ENCODE measurements around the gene SGMS2. TPM values are rescaled to one million over a fixed set of nuclear protein-coding genes. Genes with fewer than 3 reads are reported as not detected.

Gene SGMS2
- total and polyA plus RNA-seq, 2 of the 4 experiments (the other 2 are of a cell fraction) = 13.4 to 37.5 TPM

GRCh38 chr4:107837776-107838618, 13.3 kb downstream of the SGMS2 start:
- Histone ChIP-seq H2BK5ac (ENCODE audit: low read depth, low read length, poor library complexity, severe bottlenecking) (no peak overlapping the region), H3K56ac (ENCODE audit: extremely low read depth, insufficient read depth, low read length) (no peak overlapping the region), H3K4me3 (ENCODE audit: insufficient read depth, low read depth, low read length) (no peak overlapping the region), H2BK15ac (ENCODE audit: low read depth, low read length) (no peak overlapping the region), H3K36me3 (ENCODE audit: control insufficient read depth, insufficient read depth, low read length) (no peaks in the 10 kb centered on the region), H3K27me3 (ENCODE audit: control insufficient read depth, insufficient read depth, low read length) (no peaks in the 10 kb centered on the region), H3K9me1 (ENCODE audit: insufficient read depth, low read length) (no peaks in the 10 kb centered on the region), H3K27ac (ENCODE audit: insufficient read depth, low read length) (no peak overlapping the region), H3K4me1 (ENCODE audit: control insufficient read depth, insufficient read depth, low read length) (no peaks in the 10 kb centered on the region), H4K8ac (ENCODE audit: low read depth in 2 of 2, low read length in 2 of 2) (no peak overlapping the region), H3K4me2 (ENCODE audit: low read depth, low read length) (no peak overlapping the region), H3K9me3 (ENCODE audit: control insufficient read depth, insufficient read depth, low read length) (0 out of 2 replicates have a peak, but pooled peaks cover 4% of the 10 kb centered on the region), H4K91ac (ENCODE audit: insufficient read depth, low read depth, low read length) (no peak overlapping the region), H3K23ac (ENCODE audit: low read depth, low read length) (no peak overlapping the region), H2BK120ac (ENCODE audit: low read depth, low read length) (no peak overlapping the region), H3K18ac (ENCODE audit: low read depth, low read length) (no peak overlapping the region), H3K14ac (replicated peaks; ENCODE audit: low read depth, low read length) (no peak overlapping the region), H4K20me1 (ENCODE audit: insufficient read depth, low read length) (no peaks in the 10 kb centered on the region), H3K9ac (ENCODE audit: low read depth, low read length) (no peak overlapping the region), H2AK5ac (ENCODE audit: low read depth, low read length) (no peak overlapping the region), H4K5ac (ENCODE audit: low read depth, low read length) (no peak overlapping the region), H2BK20ac (ENCODE audit: low read depth, low read length) (no peak overlapping the region), H2AK9ac (replicated peaks; ENCODE audit: low read depth, low read length, poor library complexity) (no peak overlapping the region), H2AFZ (replicated peaks; ENCODE audit: low read length, poor library complexity) (no peak overlapping the region), H3K4ac (ENCODE audit: low read depth, low read length) (no peak overlapping the region), H3K79me1 (ENCODE audit: low read depth in 1 of 2, low read length in 2 of 2) (peaks cover 0 to 26% of the 10 kb centered on the region in 2 experiments; a peak in 1 of 4 replicates)
- TF ChIP-seq MXI1 (IDR thresholded peaks at IDR 0.05; ENCODE audit: borderline replicate concordance, low read depth, low read length) (no peak), POLR2A (IDR thresholded peaks at IDR 0.05; ENCODE audit: low read depth, low read length) (no peak), NFE2L2 (IDR thresholded peaks at IDR 0.05; ENCODE audit: low read depth, low read length) (no peak), RCOR1 (IDR thresholded peaks at IDR 0.05; ENCODE audit: insufficient replicate concordance, low read length) (no peak), CEBPB (IDR thresholded peaks at IDR 0.05; ENCODE audit: low read depth, low read length) (no peak), MAZ (IDR thresholded peaks at IDR 0.05; ENCODE audit: borderline replicate concordance, low read depth, low read length) (no peak), RAD21 (IDR thresholded peaks at IDR 0.05; ENCODE audit: low read length) (no peak), RFX5 (IDR thresholded peaks at IDR 0.05; ENCODE audit: low read depth, low read length) (no peak), CHD1 (IDR thresholded peaks at IDR 0.05; ENCODE audit: low read depth, low read length) (no peak), SMC3 (IDR thresholded peaks at IDR 0.05; ENCODE audit: low read depth, low read length) (no peak), CTCF (conservative IDR thresholded peaks at IDR 0.05; ENCODE audit: low read depth, low read length) (no peak)
- ChIA-PET POLR2A (ENCODE audit: unreplicated experiment) (no interaction called here), CTCF (no interaction called here)
- intact Hi-C loops (cut with micrococcal nuclease) = no loop called here
- in situ Hi-C loops (cut with MboI; ENCODE audit: low sequenced_read_pairs) = no loop called here
- dilution Hi-C loops (cut with HindIII; ENCODE audit: low sequenced_read_pairs, unreplicated experiment) = no loop called here
- 100% methylated on average over 2 of the region's 3 CpGs; no CpG with 5 or more reads in 1 of the 2 experiments for WGBS, 2 experiments (ENCODE audit: extremely low coverage in 2 of 2, insufficient read length in 1 of 2)
- BruUV-seq (replicated peaks) = no TSS peak
- DNase-seq (peak; percentile 25), ATAC-seq (ENCODE audit: low read depth) (peak; percentile 38)
